ENCODE data around the gene CHGA.

Gene CHGA

DNA sequence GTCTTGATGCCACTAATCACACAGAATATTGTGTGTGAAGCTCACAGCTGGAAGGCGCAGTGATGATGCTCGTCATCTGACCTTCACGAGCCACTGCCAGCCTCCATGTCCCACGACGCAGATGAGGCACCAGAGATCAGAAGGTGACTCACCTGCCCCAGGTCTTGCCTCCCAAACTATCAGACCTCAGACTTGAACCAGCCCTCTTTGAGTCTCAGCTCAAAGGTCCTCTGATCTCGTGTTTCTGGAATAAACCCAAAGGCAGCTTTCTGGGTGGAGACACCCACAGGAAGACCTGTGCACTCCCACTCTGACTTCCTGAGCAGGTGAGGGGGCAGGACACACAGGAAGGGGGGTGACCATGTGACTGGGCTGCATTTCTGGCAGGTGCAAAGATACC lies 19.6 kb upstream of the CHGA start:
- no peak for DNase-seq (ENCODE audit: low read depth)

- DNase-seq (ENCODE audit: low read depth) = no peak
Measured at GRCh38 chr14:92905667-92906066, 17.3 kb upstream of the CHGA start.

GRCh38 chr14:92906420-92906819 lies 16.5 kb upstream of the CHGA start:
- DNase-seq (ENCODE audit: low read depth) = no peak

DNA sequence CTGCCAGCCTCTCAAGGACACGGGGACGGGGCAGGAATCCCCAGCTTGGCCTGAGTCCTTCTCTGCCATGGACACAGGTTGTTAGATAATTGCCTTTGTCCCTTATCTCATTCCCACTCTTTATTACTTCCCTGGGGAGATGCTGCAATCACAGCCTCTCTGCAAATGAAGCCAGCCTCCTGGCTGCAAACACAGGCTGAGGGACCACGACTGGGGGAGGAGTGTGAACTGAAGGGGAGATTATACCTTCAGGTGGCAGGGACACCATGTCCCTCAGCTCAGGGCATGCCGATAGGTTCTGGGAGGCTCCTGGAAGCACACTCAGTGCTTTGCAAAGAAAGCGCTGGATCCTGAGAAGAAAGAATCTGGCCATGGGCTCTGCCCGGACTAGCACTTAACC lies 16.1 kb upstream of the CHGA start:
- DNase-seq (ENCODE audit: low read depth) = no peak

DNA sequence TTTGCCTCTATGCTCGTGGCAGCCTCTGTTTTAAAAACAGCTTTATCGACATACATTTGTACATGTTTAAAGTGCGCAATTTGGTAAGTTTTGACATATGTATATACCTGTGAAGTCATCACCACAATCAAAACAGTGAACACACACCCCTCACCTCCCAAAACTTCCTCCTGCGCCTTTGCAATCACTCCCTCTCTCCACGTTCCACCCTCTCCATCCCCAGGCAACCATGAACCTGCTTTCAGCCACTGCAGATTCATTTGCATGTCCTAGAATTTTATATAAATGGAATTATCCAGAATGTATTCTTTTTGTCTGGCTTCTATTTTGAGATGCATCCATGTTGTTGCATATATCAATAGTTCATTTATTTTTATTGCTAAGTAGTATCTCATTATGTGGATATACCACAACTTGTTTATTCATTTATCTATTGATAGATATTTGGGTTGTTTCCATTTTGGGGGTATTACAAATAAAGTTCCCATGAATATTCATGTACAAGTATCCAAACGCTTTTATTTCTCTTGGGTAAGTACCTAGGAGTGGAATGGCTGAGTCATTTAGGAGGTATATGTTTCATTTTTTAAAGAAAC lies 15.5 kb upstream of the CHGA start:
- no peak for DNase-seq (ENCODE audit: low read depth)

- DNase-seq (ENCODE audit: low read depth) = no peak
Measured at GRCh38 chr14:92914087-92914656, 8.8 kb upstream of the CHGA start.

GRCh38 chr14:92916201-92916600 lies 6.7 kb upstream of the CHGA start:
- DNase-seq (ENCODE audit: low read depth) = no peak

DNA sequence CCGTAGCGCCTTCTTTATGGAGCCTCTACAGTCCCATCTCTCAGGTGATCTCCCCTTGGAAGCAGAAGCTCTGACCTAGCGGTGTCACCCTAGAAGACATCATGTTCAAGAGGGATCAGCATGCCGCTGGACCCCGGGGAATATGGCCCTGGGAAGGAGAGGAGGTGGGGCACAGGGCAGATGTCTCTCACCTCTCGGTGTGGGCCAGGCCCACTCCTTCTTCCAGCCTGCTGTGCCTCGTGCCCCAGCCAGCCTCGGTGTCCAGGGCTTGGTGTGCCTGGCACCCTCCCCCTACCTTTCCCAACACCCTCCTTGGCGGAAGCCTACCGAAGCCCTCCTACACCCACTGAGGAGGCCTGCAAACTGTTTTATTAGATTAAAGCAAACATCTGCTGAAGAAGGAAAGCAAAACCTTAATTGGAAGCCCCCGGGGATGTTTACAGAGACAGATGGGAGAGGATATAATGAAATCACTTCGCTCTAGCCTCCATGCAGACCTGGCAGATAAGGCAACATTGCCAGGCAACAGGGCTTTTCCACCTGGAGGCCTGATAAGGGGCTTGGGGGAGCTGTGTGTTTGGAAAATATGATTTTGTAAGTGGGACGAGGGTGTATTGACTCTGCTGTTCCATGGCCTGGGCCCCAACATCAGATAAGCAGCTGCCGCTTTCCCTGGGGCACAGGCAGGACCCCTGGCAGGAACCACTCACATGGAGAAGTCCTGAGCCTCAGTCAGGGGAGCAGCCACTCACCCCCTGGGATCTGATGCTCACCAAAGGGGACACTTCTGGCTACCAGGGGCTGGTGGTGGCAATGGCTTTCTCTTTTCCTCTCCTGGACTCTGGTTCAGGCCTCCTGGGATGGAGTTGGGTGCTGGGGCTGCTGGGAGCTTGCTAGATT lies 5.7 kb upstream of the CHGA start:
- DNase-seq (ENCODE audit: low read depth) = no peak

GRCh38 chr14:92917956-92918355 lies 5.0 kb upstream of the CHGA start:
- DNase-seq (ENCODE audit: low read depth) = no peak

DNA sequence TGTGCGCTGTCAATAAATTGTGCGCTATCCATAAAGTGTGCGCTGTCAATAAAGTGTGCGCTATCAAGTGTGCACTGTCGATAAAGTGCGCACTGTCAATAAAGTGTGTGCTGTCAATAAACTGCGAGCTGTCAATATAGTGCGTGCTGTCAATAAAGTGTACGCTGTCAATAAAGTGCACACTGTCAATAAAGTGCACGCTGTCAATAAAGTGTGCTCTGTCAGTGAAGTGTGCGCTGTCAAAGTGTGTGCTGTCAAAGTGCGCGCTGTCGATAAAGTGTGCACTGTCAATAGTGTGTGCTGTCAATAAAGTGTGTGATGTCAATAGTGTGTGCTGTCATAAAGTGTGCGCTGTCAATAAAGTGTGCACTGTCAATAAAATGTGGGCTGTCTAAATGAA lies 2.9 kb upstream of the CHGA start:
- DNase-seq (ENCODE audit: low read depth) = no peak

DNA sequence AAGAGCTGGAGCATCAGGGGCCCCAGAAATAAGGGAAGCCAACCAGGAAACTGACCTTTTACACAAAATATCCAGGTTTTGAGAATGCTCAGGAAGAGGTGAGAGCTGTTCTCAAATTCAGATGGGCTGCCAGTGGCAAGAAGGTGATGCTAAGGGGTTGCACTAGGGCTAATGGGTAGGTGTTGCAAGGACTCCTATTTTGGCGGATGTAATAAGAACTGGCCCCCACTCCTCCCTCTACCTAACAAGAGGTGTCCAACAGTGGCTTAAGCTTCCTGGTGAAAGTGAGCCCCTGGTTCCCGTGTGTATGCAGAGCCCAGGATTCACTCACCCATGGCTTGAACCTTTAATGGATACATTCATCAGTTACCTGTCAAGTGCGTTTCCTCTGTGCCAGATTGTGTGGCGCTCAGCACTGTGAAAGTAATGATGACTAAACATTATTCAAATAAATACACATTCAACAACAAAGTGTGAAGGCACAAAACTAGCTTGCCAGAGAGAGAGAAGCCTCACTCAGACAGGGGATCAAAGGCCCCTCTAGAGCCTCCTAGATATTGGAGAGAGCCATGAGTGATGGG lies 705 bp upstream of the CHGA start:
- DNase-seq (ENCODE audit: low read depth) = no peak

DNA sequence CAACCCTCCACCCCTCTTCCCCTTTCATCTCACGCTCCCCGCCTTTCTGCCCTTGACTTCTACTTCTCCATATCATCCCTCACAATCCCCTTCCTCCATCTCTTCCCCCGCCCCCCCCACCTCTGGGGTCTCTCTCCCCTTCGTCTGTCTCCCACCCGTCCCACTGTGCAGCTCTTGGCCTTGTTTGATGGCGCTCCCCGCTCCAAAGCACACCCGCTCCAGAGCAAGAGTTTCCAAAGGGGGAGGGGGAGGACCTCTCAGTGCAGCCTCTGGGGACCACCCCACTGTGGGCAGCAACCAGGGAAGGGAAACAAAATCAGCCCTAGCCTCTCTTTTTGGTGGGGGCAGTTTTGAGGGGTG lies 774 bp downstream of the CHGA start:
- DNase-seq (ENCODE audit: low read depth) = no peak

GRCh38 chr14:92924247-92924646 lies 1.3 kb downstream of the CHGA start:
- DNase-seq (ENCODE audit: low read depth) = no peak

GRCh38 chr14:92925446-92925845 lies 2.5 kb downstream of the CHGA start:
- no peak for DNase-seq (ENCODE audit: low read depth)

- no peak for DNase-seq (ENCODE audit: low read depth)
Measured at GRCh38 chr14:92926180-92926845, 3.4 kb downstream of the CHGA start.

- no peak for DNase-seq (ENCODE audit: low read depth)
Measured at GRCh38 chr14:92926931-92927330, 4.0 kb downstream of the CHGA start.

- DNase-seq (ENCODE audit: low read depth) = no peak
Measured at GRCh38 chr14:92927349-92928257, 4.7 kb downstream of the CHGA start.

DNA sequence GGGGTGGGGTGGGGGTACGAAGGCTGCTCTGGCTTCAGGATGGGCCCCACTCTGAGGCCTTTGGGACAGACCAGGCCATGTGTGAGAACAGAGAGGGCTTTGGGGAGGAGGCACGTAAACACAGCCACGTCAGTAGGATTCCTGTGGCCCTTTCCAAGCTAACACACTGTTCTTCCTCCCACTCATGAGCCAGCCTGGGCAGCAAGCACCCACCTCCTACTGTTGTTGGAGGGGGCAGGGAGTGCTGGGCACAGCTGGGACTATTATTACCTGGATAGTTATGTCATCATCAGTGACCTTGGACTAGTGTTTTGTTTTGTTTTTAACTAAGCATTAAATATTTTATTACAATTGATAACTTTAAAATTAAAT lies 5.3 kb downstream of the CHGA start:
- DNase-seq (ENCODE audit: low read depth) = no peak

GRCh38 chr14:92928961-92929688 lies 6.2 kb downstream of the CHGA start:
- no peak for DNase-seq (ENCODE audit: low read depth)

GRCh38 chr14:92929689-92930608 lies 7.0 kb downstream of the CHGA start:
- no peak for DNase-seq (ENCODE audit: low read depth)
